GM18519 (cell line): Measurements from ENCODE around the gene MAP3K1.
"Not testable (repeated sequence)": the region's sequence is repeated elsewhere in the genome, so short reads cannot be mapped to it uniquely, and the experiment has no call there.

ENCODE experiments used
- ATAC-seq: cut with Tn5 transposase; IDR thresholded peaks from one replicate; pipeline ENCODE4 v1.9.1; 2021; ENCODE audit warnings: mild to moderate bottlenecking, moderate library complexity; ENCODE audit not compliant: unreplicated experiment, low FRiP score

MAP3K1 gene

DNA sequence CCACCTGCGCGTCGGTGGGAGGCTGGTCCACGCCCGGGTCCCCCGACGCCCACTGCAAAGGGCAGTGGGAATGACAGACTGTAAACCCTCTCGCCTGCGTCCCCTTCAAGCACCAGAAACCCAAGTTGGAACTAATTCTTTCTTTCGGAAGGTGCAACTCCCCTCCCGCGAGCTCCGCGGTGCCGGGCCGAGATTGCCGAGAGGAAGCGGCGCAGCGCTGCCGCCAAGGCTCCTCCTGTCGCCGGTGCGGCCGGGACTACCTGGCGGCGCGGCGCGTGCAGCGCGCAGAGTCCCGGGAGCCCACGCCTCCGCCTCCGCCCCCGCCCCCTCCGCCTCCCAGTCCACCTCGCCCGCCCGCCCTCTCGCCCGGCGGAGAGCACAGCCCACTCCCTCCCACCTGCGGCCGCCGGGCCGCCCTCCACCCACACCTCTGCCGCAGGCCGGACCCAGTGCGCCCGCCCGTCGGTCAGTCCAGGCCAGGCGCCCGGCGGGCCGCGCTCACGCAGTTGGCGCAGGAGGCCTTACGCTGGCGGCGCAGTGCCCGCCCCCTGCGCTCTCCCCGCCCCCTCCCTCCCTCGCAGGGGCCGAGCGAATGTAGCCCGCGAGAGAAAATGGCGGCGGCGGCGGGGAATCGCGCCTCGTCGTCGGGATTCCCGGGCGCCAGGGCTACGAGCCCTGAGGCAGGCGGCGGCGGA, at the start of gene MAP3K1:
Gene MAP3K1, plus strand, starts transcription at position 587 of the 695 bp plus-strand sequence. Its CDS starts 25 bp downstream, at position 612.
- peak; percentile 45 for ATAC-seq

DNA sequence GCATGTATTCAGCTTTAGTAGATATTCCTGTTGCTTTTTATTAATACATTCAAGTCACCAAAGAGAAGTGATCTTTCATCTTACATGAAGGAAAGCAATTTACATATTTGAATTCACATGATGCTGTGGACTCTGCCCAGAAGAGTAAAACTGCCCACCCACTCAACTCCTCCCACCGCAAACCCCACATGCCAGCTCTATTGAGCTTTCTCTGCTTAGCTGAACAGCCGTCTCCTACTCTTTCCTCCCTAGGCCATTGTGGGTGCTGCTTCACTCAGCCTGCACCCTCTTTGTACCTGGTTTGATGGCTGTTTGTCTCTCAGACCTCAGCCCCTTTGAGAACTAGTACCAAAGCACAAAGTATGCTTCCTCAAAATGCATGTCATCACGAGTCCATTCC, 48.4 kb upstream of the MAP3K1 start:
- ATAC-seq: no peak

DNA sequence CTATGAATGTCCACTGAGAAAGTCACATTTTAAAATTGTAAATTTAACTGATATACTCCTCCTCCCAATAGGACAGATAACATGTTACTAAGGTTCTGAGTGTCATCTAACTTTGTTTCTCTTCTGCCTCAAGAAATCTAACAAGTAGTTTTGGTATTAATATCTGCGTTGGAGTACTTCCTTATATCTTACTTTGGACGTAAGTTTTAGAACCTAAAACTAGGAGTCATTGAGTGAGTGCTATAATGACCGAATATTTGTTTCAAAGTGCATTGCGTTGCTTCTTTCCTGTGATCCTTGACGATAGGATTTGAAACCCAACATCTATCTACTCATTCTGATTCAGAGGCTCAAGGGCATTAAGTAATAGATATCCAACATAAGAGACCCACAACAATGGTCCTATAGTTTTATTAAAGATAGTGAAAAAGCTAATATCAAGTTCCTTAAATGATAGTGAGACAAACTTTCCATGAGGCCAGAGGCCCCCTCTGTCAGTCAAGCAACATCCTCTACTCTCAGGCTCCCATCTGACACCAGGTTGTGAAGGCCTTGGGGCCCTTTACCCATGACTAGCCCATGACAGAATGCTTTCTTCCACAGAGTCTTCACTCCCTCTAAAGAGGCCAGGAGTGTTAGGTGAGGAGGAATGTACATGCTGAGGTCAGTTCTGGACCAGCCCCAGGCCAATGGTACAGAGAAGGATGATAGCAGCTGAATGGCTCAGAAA, 45.3 kb upstream of the MAP3K1 start:
- no peak for ATAC-seq

DNA sequence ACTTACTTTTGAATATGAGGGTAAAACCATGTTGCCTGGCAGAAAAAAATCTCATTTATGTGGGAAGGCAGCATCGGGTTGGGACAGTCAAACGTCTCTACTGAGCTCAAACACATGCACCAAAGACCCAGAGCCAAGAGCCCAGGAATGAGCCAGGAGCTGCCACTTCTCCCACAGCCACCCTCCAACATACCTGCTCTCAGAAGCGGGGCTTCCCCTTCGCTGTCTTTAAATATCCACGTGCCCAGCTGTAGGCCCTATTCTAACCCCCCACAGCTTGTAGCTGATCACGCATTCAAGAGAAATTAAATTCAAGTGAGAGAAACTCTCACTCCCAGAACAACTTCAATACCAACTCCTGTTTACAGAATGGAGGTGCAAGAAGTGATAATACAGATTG, 42.6 kb upstream of the MAP3K1 start:
- ATAC-seq: no peak

DNA sequence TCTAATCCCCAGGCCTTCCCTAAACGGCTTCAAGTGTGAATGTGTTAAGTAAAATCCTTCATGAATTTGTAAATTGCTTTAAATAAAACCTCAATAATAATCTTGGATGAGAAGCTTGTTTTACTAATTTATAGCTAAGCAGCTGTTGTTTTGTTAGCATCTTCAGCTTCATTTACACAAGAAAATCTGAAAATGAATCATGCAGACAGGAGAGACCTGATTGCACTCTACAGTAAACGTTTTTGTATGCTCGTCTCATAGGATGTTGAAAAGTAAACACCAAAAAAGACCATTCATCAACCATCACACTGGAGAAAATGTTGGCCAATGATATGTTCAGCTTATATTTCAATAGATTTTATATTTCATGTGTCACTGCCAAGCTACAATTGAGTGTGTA, 40.4 kb upstream of the MAP3K1 start:
- no peak for ATAC-seq

DNA sequence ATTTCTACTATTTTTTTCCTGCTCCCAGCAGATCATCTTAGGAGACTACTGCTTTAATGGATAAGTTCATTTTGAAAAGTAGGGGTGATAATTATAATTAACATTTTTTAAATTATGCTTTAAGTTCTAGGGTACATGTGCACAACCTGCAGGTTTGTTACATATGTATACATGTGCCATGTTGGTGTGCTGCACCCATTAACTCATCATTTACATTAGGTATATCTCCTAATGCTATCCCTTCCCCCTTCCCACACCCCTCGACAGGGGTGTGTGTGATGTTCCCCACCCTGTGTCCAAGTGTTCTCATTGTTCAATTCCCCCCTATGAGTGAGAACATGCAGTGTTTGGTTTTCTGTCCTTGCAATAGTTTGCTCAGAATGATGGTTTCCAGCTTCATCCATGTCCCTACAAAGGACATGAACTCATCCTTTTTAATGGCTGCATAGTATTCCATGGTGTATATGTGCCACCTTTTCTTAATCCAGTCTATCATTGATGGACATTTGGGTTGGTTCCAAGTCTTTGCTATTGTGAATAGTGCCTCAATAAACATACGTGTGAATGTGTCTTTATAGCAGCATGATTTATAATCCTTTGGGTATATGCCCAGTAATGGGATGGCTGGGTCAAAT, 39.0 kb upstream of the MAP3K1 start:
- not testable (repeated sequence) for ATAC-seq

DNA sequence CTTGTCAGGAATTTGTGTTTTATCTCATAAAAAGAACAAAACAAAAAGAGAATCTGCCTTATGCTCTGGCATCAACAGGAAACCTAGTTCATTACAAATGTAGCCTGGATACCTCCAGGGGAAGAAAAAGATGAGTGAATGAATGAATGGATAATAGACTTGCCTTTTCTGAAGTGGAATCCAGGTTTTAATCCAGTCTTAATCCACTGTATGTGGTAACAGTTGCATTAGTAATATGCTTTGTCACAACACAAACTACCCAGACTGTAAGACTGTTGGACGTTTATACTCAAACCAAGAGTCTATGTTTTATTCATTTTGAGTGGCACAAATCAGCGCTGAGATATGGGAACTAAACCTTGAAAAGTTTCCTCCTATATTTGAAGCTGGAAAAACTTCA, 32.1 kb upstream of the MAP3K1 start:
- no peak for ATAC-seq

DNA sequence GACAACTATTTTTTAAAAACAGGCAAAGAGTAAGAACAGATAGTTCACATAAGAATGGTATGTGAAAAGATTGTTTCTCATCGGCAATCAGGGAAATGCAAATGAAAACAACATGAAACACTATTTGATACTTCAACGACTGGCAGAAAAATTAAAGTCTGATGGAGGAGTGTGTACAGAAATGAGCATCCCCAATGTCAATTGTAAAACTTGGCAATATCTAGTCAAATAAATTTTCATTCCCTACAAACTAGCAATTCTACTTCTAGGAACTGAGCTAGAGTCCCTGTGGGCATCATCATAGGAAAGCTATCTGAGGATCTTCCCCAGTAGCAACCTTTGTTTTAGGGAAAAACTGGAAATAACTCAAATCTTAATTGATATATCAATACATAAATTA, 29.0 kb upstream of the MAP3K1 start:
- no peak for ATAC-seq

DNA sequence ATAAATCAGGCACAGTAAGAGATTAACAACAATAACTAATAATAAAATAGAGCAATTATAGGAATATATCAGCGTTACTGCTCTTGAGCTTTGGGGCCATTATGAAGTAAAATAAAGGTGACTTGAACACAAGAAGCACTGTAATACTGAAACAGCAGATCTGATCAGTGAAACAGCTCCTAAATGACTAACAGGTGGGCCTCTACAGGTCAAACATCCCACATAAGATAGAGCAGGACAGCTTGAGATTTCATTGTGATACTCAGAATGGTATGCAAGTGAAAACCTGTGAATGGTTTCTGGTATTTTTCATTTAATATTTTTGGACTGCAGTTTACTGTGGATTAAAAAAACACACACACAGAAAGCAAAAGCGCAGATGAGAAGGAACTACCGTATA, 24.0 kb upstream of the MAP3K1 start:
- ATAC-seq: peak; percentile 95

DNA sequence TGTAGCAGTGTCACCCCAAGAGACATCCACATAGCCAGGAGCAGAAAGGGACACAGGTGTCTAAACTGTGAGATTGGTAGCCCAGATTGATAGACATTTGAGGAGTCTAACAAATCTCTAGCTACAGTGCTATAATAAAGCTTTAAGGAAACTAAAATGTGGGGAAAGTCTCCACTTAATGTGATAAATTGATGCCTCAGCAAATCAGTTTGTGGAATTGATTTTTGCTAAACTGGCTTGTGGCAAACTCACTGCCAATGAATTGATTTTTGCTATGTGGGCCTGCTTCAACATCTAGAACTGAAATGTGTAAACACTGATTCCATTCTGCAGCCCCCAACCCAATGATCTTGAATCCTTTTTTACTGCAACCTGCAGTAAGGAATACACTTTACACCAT, 16.8 kb upstream of the MAP3K1 start:
- no peak for ATAC-seq

DNA sequence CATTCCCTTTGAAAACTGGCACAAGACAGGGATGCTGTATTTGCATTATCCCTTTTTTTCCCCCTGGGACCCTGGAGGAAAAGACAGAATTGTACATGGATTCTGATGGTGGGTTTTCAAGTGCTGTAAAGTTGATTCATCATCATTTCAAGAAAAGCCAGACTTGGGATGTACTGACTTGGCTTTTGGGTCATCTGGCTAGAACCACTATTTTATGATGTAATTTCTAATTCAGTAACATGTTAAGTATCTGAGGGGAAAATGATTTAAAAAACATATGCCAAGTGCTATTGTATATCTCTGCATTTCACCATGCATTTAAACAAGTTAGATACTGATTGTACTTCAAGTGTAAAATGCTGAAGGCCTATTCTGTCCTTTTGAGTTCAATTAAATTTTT, 15.2 kb upstream of the MAP3K1 start:
- no peak for ATAC-seq

DNA sequence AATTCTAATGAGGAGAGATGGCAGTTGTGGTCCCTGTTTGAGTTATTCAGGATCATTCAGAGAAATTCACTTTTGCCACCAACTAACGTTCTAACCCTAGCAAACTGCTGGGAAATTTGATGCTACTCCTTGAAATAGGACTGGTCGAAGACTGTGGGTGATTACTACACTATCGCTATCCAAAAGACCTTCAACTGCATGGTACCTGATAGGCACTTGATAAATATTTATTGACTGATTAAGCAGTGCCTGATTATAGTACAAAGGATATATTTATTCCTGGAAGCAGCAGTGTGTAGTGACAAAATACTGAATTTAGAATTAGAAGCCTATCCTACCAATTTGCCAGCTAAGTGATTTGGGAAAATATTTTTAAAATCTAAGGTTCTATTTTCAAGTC, 14.1 kb upstream of the MAP3K1 start:
- no peak for ATAC-seq

DNA sequence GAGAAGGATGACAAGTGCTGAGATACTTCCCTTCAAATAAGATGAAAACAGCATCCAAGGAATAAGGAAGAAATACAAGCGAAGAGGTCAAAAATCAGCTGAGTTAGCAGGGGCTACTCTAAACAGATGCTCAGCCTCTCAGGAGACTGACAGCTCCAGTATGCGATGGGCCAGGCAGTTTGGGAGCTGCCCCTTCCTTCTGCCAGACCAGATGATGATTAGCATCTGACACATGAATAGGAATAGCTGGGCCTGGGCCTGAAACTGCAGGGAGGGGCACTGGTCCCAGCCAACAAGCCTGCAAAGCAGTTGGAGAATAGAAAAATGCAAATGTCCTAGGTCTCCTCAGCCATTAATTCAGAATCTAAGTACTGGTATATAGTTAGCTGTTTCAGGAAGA, 13.1 kb upstream of the MAP3K1 start:
- ATAC-seq: no peak

DNA sequence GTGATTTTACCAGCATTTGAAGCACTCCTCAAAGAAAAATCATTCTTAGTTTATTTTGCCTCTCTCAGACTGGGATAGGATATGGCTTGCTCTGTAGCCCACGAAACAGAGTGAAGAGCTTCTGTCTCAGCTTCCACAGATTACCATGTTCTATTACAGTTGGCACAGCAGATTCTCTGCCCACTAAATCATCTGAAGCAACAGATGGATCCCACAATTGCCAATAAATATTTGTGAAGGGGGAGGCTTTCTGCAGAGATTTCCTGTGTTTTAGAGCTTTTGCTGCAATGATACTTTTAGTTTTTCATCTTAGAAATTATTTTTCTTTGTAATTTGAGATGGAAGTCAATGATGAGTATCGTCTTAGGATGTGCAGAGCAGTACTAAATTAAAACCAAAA, 12.3 kb upstream of the MAP3K1 start:
- no peak for ATAC-seq

DNA sequence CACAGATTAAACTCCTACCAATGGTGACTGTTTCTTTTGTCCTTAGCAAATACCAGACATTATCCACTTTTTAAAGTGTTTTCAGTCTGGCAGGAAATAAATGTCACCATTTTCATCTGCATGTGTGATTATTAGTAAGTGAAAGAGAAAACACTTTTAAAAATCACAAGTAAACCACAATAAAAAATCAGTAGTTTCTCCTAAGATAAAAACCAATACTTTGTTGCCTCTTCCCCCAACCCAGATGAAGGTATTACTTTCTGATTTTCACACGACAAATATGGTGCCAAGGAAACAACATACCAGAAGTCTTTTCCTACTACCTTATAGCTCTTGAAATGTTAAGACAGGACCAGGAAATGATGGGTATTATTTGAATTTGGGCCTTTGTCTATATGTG, 11.5 kb upstream of the MAP3K1 start:
- ATAC-seq: no peak

DNA sequence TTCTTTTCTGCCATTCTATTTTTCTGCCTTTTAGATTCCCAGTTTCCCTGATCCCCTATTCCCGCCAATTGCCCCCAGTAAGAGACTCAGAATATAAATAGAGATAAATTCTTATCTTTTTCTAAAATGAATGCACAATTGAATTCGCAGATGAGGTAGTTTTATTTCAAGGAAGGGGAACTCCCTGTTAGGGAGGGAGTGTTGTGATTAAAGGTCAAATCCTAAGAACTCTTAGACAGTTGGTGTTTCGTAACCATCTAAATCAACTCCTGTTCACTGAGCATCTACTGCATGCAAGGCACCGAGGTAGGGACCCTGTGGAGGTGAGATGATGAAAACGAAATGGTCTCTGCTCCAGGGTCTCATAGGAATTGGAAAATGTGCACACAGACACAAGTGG, 7.7 kb upstream of the MAP3K1 start:
- no peak for ATAC-seq

DNA sequence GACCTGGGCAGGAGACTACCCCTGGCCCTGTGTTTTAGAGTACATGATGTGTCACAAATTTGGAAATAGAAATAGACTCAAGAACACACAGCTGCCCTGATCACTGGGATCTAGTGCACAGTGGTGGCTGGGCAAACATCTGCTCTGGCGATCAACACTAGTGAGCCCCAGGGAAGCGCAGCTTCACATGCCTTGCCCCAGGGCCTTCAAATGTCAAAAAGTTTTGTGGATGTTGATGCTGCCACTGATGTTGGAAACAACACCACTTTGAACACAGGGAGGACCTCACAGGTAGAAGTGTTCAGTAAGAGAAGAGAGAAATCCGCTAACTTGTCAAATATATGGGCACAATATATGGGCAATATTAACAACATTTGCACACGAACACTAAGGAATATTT, 7.1 kb upstream of the MAP3K1 start:
- no peak for ATAC-seq

DNA sequence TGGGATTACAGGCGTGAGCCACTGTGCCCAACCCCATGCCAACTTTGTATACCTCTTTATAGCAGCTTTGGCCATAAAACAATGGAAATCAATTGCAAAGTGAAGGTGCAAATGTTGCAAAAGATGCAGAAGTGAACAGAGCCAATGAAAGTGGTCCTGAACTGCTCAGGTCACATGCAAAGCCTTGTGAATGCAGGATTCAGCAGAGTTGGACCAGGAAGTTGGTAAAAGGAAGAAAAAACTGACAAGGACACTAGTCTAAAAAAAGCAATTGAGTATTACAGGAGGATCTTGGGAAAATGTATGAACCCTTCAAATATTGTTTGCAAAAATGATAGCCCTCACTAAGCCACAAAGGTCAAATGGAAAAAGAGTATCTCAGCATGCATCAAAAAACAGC, 4.5 kb upstream of the MAP3K1 start:
- no peak for ATAC-seq

DNA sequence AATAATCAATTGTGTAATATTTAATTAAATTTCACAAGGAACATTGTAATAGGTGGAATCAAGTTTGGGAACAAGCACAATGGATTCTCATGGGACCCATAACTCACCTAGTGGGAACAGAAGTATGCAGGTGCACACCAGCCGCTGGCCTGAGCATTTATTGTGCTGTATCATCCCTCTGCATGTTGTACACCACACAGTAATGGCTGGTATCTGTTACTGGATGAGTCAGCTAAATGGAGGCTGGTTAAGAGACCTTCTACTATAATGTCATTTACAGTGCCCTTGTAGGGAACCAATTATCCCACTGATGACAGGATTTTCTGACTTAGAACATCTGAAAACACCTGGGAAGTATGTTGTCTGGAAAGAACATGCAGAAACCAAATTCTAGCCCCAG, 3.2 kb upstream of the MAP3K1 start:
- no peak for ATAC-seq

DNA sequence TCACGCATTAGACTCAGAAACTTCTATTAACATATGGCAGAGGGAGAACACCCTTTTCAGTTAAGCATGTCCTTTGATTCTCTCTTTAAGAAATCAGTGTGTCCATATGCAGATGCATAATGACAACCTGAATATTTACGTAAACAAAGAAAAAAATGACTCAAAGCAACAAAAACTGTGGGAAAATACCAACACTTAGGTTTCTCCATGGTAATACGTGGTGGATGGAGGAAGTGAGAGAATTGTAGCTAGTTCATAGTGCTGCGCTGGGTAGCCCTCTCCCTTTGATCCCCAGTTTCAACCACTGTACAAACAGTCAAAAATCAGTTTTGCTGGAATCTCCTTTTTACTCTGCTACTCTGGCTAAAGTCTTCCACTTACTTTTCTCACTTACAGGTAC, 2.0 kb upstream of the MAP3K1 start:
- ATAC-seq: no peak

DNA sequence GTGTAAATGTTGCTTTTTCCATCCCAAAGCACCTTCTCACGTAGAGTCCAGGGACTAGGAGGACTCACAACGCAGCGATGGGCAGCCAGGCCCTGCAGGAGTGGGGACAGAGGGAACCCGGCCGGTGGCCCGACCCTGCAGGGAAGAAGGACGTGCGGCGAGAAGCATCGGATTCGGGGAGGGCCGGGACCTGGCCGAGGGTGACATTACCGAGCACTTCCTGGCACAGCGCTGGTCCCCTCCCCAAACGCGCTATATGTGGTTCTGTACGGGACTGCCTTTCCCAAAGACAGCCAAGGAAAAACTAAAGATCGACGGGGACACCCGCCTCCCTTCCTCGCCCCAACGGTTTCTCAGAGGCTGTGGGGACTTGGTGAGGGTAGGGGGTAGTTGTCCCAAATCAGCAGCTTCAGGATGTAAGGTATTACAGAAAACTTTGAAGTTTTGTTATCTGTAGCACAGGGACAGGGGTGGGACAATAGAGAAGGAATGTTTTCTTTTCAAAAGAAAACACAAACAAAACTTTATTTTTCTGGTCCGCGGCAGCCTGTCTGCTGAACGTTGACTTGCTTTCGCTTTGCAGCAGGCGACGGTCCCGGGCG, 887 bp upstream of the MAP3K1 start:
- ATAC-seq: no peak
